Fibroblast of the aortic adventitia (primary cell): Measurements from ENCODE around the gene PDZD2. TPM values are rescaled to one million over a fixed set of nuclear protein-coding genes. Genes with fewer than 3 reads are reported as not detected.
"Not testable (repeated sequence)": the region's sequence is repeated elsewhere in the genome, so short reads cannot be mapped to it uniquely, and the experiment has no call there.

Experiments
- DNase-seq: peaks from one replicate; pipeline ENCODE4 v3.0.0-alpha.2; 2010; ENCODE audit warnings: low read depth
- H3K4me3 ChIP-seq: 2 replicates; pipeline ENCODE4 v1.5.1; 2011; ENCODE audit warnings: low read depth, mild to moderate bottlenecking, control low read depth, low read length, moderate library complexity
- total RNA-seq: library from RNA; depleted of rRNA; stranded (reverse); fragments of >200 nt; gene quantifications from 2 replicates; pipeline ENCODE4 v1.2.3, GENCODE V29; 2012; ENCODE audit warnings: low replicate concordance
- TF ChIP-seq, protein P1 (sequence below): IDR thresholded peaks from 2 replicates; pipeline ENCODE4 v1.5.1; 2011; ENCODE audit warnings: mild to moderate bottlenecking, low read length, control low read depth, inconsistent platforms; ENCODE audit not compliant: insufficient read depth

PDZD2 gene
- total RNA-seq, 1 donor = under 0.01 TPM

DNA sequence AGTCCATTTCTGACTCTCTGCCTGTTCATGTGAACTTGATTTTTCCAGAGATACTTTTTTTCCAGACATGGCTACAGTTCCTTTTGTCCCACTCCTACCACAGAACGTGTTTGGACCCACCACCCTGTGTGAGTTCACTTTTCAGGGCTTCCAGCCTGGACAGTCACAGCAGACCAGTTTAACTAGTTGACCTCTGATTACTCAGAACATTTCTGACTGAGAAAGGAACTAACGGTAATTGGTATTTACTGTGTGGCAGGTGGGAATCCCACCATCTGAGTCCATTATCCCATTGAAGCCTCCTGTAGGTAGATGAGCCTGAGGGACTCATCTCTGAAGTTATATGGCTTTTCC, 325.1 kb downstream of the PDZD2 start:
- DNase-seq = no peak
- no peak overlapping the region for H3K4me3 ChIP-seq
- TF ChIP-seq, protein P1, sequence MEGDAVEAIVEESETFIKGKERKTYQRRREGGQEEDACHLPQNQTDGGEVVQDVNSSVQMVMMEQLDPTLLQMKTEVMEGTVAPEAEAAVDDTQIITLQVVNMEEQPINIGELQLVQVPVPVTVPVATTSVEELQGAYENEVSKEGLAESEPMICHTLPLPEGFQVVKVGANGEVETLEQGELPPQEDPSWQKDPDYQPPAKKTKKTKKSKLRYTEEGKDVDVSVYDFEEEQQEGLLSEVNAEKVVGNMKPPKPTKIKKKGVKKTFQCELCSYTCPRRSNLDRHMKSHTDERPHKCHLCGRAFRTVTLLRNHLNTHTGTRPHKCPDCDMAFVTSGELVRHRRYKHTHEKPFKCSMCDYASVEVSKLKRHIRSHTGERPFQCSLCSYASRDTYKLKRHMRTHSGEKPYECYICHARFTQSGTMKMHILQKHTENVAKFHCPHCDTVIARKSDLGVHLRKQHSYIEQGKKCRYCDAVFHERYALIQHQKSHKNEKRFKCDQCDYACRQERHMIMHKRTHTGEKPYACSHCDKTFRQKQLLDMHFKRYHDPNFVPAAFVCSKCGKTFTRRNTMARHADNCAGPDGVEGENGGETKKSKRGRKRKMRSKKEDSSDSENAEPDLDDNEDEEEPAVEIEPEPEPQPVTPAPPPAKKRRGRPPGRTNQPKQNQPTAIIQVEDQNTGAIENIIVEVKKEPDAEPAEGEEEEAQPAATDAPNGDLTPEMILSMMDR = no peak

- DNase-seq = no peak
- H3K4me3 ChIP-seq = no peak overlapping the region
- TF ChIP-seq, protein P1 = no peak
Measured at GRCh38 chr5:31965227-31965626, 326.3 kb downstream of the PDZD2 start.

DNA sequence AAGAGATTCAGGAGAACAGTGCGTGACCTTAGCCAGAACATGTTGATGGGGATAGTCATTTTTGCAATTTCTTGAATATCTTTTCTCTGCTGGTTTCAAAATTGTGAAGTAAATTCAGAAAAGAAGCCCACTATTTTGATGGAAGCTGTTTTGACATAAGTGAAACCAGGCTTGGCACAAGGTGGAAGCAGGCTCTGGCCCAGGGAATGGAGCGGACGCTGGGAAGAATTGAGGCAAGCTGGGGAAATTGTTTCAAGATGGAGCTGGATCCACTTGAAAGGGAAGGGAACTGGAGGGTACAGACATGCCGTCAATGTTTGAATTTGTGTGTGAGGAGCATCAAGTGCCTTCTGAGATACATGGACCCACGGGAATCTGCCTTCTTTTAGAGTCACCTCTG, 328.0 kb downstream of the PDZD2 start:
- no peak overlapping the region for H3K4me3 ChIP-seq
- TF ChIP-seq, protein P1 = no peak
- no peak for DNase-seq

DNA sequence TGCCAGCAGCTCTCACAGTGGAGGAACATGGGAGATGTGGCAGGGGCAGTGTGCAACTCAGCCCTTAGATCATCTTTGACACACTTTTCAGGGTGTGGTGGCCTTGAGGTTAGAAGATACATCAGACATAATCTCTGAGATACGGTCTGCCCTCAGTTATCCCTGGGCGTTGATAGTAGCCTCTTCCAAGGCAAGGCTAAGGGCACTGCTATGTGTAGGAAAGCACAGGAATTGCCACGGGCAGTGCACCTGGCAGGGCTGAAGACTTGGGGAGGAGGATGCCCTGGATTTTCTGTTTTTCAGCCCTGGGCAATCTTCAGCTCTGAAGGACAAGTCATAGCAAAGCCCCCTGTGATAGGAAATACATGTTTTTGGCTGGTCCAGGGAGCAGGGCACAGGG, 328.5 kb downstream of the PDZD2 start:
- H3K4me3 ChIP-seq = no peak overlapping the region
- TF ChIP-seq, protein P1 = no peak
- DNase-seq = no peak

GRCh38 chr5:31972558-31972957, 333.6 kb downstream of the PDZD2 start:
- TF ChIP-seq, protein P1 = no peak

GRCh38 chr5:31975189-31975612, 336.3 kb downstream of the PDZD2 start:
- H3K4me3 ChIP-seq, DNase-seq: not testable (repeated sequence)

More at GRCh38 chr5:31972558-31972957, 333.6 kb downstream of the PDZD2 start:
- H3K4me3 ChIP-seq = no peak overlapping the region
- no peak for DNase-seq

DNA sequence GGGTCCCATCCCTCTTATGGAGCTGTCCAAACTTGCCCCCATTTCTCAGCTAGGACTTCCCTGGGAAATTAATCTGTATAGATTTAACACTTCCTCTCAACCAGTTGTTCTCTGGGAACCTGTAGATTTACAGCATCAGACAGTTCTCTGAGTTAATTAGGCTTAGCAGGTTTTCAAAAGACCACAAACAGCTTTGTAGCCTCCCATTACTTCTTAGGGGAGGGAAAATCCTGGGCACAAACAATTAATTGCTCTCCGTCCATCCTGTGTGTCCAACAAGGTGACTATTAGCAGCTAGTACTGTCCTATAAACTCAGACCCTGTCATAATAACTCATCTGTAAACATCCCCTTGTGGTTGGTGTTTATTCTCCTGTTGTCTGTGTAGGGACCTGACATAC, 337.2 kb downstream of the PDZD2 start:
- no peak overlapping the region for H3K4me3 ChIP-seq
- no peak for DNase-seq
- TF ChIP-seq, protein P1 = no peak
